IMR-90 (cell line): ENCODE measurements around the gene PSMA6. TPM values are rescaled to one million over a fixed set of nuclear protein-coding genes. Genes with fewer than 3 reads are reported as not detected.

Source experiments
- ATAC-seq: fragments of 200-7000 bp; cut with Tn5 transposase; 2 replicates; pipeline ENCODE4 v1.9.1; 2020; ENCODE audit warnings: low read depth, mild to moderate bottlenecking, moderate library complexity
- BruUV-seq: library from RNA; stranded (reverse); fragments of 400-500 nt; replicated peaks from 2 replicates; lab custom pipeline; 2021; lab: Mats Ljungman, UMichigan
- CTCF ChIA-PET: fragments of 300-600 bp; formaldehyde crosslinking; extraction: SDS; loops from one replicate; lab custom pipeline; 2021; ENCODE audit warnings: antibody characterized with exemption; lab: Yijun Ruan, JAX
- POLR2A ChIA-PET: fragments of 300-600 bp; sonication (Branson Sonifier 250); formaldehyde crosslinking; loops from one replicate; lab custom pipeline; 2022; ENCODE audit warnings: antibody characterized with exemption; ENCODE audit not compliant: unreplicated experiment; lab: Charles Lee
- DNase-seq: peaks from one replicate; pipeline ENCODE4 v3.0.0; 2013
- H2AFZ ChIP-seq: replicated peaks from 2 replicates; pipeline ENCODE3; 2013; ENCODE audit warnings: low read length, mild to moderate bottlenecking; ENCODE audit not compliant: poor library complexity
- H2AK5ac ChIP-seq: 2 replicates; pipeline ENCODE4 v1.6.1; 2013; ENCODE audit warnings: low read depth, low read length, inconsistent platforms
- H2AK9ac ChIP-seq: replicated peaks from 2 replicates; pipeline ENCODE3; 2013; ENCODE audit warnings: mild to moderate bottlenecking, low read depth, low read length, moderate library complexity; ENCODE audit not compliant: poor library complexity
- H2BK120ac ChIP-seq: 2 replicates; pipeline ENCODE4 v1.6.1; 2013; ENCODE audit warnings: low read depth, low read length, inconsistent platforms
- H2BK15ac ChIP-seq: 3 replicates; pipeline ENCODE4 v1.6.1; 2013; ENCODE audit warnings: low read depth, low read length, inconsistent platforms
- H2BK20ac ChIP-seq: 2 replicates; pipeline ENCODE4 v1.6.1; 2013; ENCODE audit warnings: low read depth, mild to moderate bottlenecking, inconsistent platforms, low read length, moderate library complexity
- H2BK5ac ChIP-seq: 2 replicates; pipeline ENCODE4 v1.6.1; 2013; ENCODE audit warnings: mild to moderate bottlenecking, low read depth, low read length, inconsistent platforms; ENCODE audit not compliant: poor library complexity, severe bottlenecking
- H3K14ac ChIP-seq: replicated peaks from 2 replicates; pipeline ENCODE4 v1.6.1; 2013; ENCODE audit warnings: low read depth, low read length, inconsistent platforms
- H3K18ac ChIP-seq: 2 replicates; pipeline ENCODE4 v1.6.1; 2013; ENCODE audit warnings: low read depth, low read length, control low read depth
- H3K23ac ChIP-seq: 2 replicates; pipeline ENCODE4 v1.6.1; 2013; ENCODE audit warnings: low read depth, low read length, inconsistent platforms
- H3K27ac ChIP-seq: 2 replicates; pipeline ENCODE4 v1.5.1; 2013; ENCODE audit warnings: mild to moderate bottlenecking, control low read depth, low read length; ENCODE audit not compliant: insufficient read depth
- H3K27me3 ChIP-seq: 2 replicates; pipeline ENCODE4 v1.6.1; 2013; ENCODE audit warnings: low read length; ENCODE audit not compliant: control insufficient read depth, insufficient read depth
- H3K36me3 ChIP-seq: 2 replicates; pipeline ENCODE4 v1.6.1; 2013; ENCODE audit warnings: low read length, mixed read lengths; ENCODE audit not compliant: control insufficient read depth, insufficient read depth
- H3K4ac ChIP-seq: 2 replicates; pipeline ENCODE4 v1.6.1; 2013; ENCODE audit warnings: low read depth, low read length, inconsistent platforms
- H3K4me1 ChIP-seq: 2 replicates; pipeline ENCODE4 v1.6.1; 2013; ENCODE audit warnings: low read length, mixed read lengths; ENCODE audit not compliant: control insufficient read depth, insufficient read depth
- H3K4me2 ChIP-seq: 2 replicates; pipeline ENCODE4 v1.6.1; 2013; ENCODE audit warnings: low read depth, mild to moderate bottlenecking, control low read depth, low read length, moderate library complexity
- H3K4me3 ChIP-seq: 2 replicates; pipeline ENCODE4 v1.5.1; 2013; ENCODE audit warnings: low read depth, mild to moderate bottlenecking, control low read depth, low read length, moderate library complexity; ENCODE audit not compliant: insufficient read depth
- H3K56ac ChIP-seq: 2 replicates; pipeline ENCODE4 v1.6.1; 2013; ENCODE audit warnings: low read length, inconsistent platforms; ENCODE audit not compliant: insufficient read depth; ENCODE audit errors: extremely low read depth
- H3K79me1 ChIP-seq, 2 experiments: 2 replicates each; pipeline ENCODE4 v1.6.1; 2013; ENCODE audit warnings: low read length in 2 of 2, inconsistent platforms in 1 of 2, low read depth in 1 of 2
- H3K9ac ChIP-seq: 2 replicates; pipeline ENCODE4 v1.6.1; 2013; ENCODE audit warnings: low read depth, low read length, control low read depth
- H3K9me1 ChIP-seq: 2 replicates; pipeline ENCODE4 v1.6.1; 2013; ENCODE audit warnings: low read length, inconsistent platforms; ENCODE audit not compliant: insufficient read depth
- H3K9me3 ChIP-seq: 2 replicates; pipeline ENCODE4 v1.6.1; 2013; ENCODE audit warnings: low read length; ENCODE audit not compliant: control insufficient read depth, insufficient read depth
- H4K20me1 ChIP-seq: 2 replicates; pipeline ENCODE4 v1.6.1; 2013; ENCODE audit warnings: low read length, inconsistent platforms; ENCODE audit not compliant: insufficient read depth
- H4K5ac ChIP-seq: 2 replicates; pipeline ENCODE4 v1.6.1; 2013; ENCODE audit warnings: mild to moderate bottlenecking, low read depth, low read length, control low read depth
- H4K8ac ChIP-seq, 2 experiments: 2 replicates each; pipeline ENCODE4 v1.6.1; 2013; ENCODE audit warnings: low read depth in 2 of 2, low read length in 2 of 2, control low read depth in 1 of 2, inconsistent platforms in 1 of 2
- H4K91ac ChIP-seq: 2 replicates; pipeline ENCODE4 v1.6.1; 2013; ENCODE audit warnings: low read depth, low read length, inconsistent platforms; ENCODE audit not compliant: insufficient read depth
- CTCF ChIP-seq: conservative IDR thresholded peaks from 2 replicates; pipeline ENCODE4 v1.5.1; 2012; ENCODE audit warnings: mild to moderate bottlenecking, low read depth, low read length, improper control_type of control experiment
- MXI1 ChIP-seq: IDR thresholded peaks from 2 replicates; pipeline ENCODE4 v1.6.1; 2012; ENCODE audit warnings: low read depth, mild to moderate bottlenecking, low read length, moderate library complexity, borderline replicate concordance
- NFE2L2 ChIP-seq: fragments of 150-350 bp; IDR thresholded peaks from 2 replicates; pipeline ENCODE4 v1.6.1; 2016; ENCODE audit warnings: low read depth, mild to moderate bottlenecking, low read length
- WGBS, 2 experiments: methylation state at CpG; one replicate each; pipeline versions ENCODE4 v1.1.5 to v1.1.7; 2013; ENCODE audit warnings: missing lambda C conversion rate in 2 of 2; ENCODE audit not compliant: insufficient read length in 1 of 2; ENCODE audit errors: extremely low coverage in 2 of 2; 5-methylcytosine and 5-hydroxymethylcytosine counted together
- dilution Hi-C: fragments of 300-500 bp; cut with HindIII; formaldehyde crosslinking; loops from one replicate; pipeline ENCODE4 v1.14.3; 2018; ENCODE audit warnings: low sequenced_read_pairs; ENCODE audit not compliant: unreplicated experiment
- in situ Hi-C: fragments of 300-500 bp; cut with MboI; formaldehyde crosslinking; loops from 3 replicates; pipeline ENCODE4 v1.14.3; 2019; ENCODE audit warnings: low sequenced_read_pairs, inconsistent platforms, mixed read lengths
- intact Hi-C: fragments of 100-400 bp; cut with micrococcal nuclease; formaldehyde crosslinking; loops from 2 replicates; pipeline ENCODE4 v1.10.0; 2022
- polyA plus RNA-seq, 3 experiments: library from polyadenylated mRNA; depleted of rRNA; stranded (reverse); fragments of >200 nt; gene quantifications; 2 replicates each; pipeline ENCODE4 v1.2.3, GENCODE V29; 2012; ENCODE audit warnings: low replicate concordance in 1 of 3
- total RNA-seq: library from RNA; depleted of rRNA; stranded (reverse); fragments of >200 nt; gene quantifications from 2 replicates; pipeline ENCODE4 v1.2.3, GENCODE V29; 2012

The PSMA6 gene
- total and polyA plus RNA-seq, 2 of the 4 experiments (the other 2 are of a cell fraction) = 184 to 530 TPM

- Histone ChIP-seq H3K9me1 (peaks cover 27% of the 10 kb centered on the region), H3K27me3 (no peaks in the 10 kb centered on the region), H3K4me2 (no peak overlapping the region), H3K36me3 (no peaks in the 10 kb centered on the region), H2AFZ (peak overlapping the region; percentile 84), H3K4me3 (no peak overlapping the region), H3K4me1 (peaks cover 38% of the 10 kb centered on the region), H2AK9ac (peak overlapping the region; percentile 89), H3K56ac (no peak overlapping the region), H3K4ac (peak overlapping the region; percentile 88), H2BK5ac (peak overlapping the region; percentile 80), H4K8ac (peak overlapping the region; percentile 85 to 94), H2BK15ac (peak overlapping the region; percentile 55; the same call in 2 of the 3 replicates), H4K20me1 (no peaks in the 10 kb centered on the region), H3K14ac (peak overlapping the region; percentile 90), H3K79me1 (0 out of 4 replicates have a peak, but pooled peaks cover 0 to 6% of the 10 kb centered on the region in 2 experiments), H3K9ac (peak overlapping the region; percentile 25), H3K23ac (peak overlapping the region; percentile 90; the same call in 1 of the 2 replicates), H2AK5ac (peak overlapping the region; percentile 78), H3K18ac (peak overlapping the region; percentile 68), H3K27ac (peak overlapping the region; percentile 83), H4K91ac (peak overlapping the region; percentile 85), H4K5ac (peak overlapping the region; percentile 93), H2BK120ac (peak overlapping the region; percentile 90), H2BK20ac (peak overlapping the region; percentile 63), H3K9me3 (no peaks in the 10 kb centered on the region)
- no peak for TF ChIP-seq NFE2L2
- TF ChIP-seq CTCF = no peak
- no peak for TF ChIP-seq MXI1
- BruUV-seq = no TSS peak
- intact Hi-C loops = no loop called here
- no peak for ATAC-seq
- no peak for DNase-seq
- ChIA-PET CTCF (interaction anchor here (0.6 kb wide), 1 partner anchor 202 kb away, joined by 3 read pairs; no protein-coding TSS in a partner anchor), POLR2A (no interaction called here)
- WGBS, 2 experiments = 77% methylated on average over 4 of the region's 10 CpGs; no CpG with 5 or more reads in 1 of the 2 experiments
- in situ Hi-C loops = no loop called here
- dilution Hi-C loops = no loop called here
These were observed 45.4 kb downstream of the PSMA6 start for GRCh38 chr14:35337269-35338255.
